Stimulated activated CD4-positive, alpha-beta T cell treated with anti-CD3 and anti-CD28 coated beads, Interleukin-2, amount 100 ng/mL, for 4 hours (primary cell): ENCODE measurements around the gene TPSD1.
"Not testable (repeated sequence)": the region's sequence is repeated elsewhere in the genome, so short reads cannot be mapped to it uniquely, and the experiment has no call there.

Experiments
- DNase-seq: peaks from one replicate; pipeline ENCODE4 v3.0.0-alpha.2; 2020; ENCODE audit warnings: low read depth

TPSD1 gene

DNA sequence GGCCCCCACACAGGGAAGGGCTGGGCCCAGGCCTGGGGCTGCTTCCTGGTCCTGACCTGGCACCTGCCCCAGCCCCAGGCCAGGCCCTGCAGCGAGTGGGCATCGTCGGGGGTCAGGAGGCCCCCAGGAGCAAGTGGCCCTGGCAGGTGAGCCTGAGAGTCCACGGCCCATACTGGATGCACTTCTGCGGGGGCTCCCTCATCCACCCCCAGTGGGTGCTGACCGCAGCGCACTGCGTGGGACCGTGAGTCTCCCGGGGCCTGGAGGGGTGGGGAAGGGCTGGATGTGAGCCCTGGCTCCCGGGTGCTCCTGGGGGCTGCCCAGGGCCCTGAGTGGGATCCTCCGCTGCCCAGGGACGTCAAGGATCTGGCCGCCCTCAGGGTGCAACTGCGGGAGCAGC lies 14.8 kb upstream of the TPSD1 start:
- DNase-seq, result not testable (repeated sequence)

DNA sequence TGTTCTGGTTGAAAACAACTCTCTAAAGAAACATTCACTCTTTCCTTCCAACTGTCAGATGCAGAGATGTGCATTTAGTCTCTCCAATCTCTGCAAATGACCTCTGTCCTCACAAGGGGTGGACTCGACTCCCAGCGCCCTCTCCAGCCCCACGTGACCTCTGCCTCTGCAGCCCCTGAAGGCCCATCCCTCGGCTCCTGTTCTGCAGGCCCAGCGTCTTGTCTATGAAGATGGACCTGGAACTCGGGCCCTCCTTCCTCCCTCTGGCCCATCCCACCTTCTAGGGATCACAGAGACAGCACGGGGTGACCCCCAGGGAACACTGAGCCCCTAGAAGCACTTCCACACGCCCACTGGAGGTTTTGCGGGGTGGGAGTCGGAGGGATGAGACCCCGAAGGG lies 12.5 kb upstream of the TPSD1 start:
- not testable (repeated sequence) for DNase-seq

DNA sequence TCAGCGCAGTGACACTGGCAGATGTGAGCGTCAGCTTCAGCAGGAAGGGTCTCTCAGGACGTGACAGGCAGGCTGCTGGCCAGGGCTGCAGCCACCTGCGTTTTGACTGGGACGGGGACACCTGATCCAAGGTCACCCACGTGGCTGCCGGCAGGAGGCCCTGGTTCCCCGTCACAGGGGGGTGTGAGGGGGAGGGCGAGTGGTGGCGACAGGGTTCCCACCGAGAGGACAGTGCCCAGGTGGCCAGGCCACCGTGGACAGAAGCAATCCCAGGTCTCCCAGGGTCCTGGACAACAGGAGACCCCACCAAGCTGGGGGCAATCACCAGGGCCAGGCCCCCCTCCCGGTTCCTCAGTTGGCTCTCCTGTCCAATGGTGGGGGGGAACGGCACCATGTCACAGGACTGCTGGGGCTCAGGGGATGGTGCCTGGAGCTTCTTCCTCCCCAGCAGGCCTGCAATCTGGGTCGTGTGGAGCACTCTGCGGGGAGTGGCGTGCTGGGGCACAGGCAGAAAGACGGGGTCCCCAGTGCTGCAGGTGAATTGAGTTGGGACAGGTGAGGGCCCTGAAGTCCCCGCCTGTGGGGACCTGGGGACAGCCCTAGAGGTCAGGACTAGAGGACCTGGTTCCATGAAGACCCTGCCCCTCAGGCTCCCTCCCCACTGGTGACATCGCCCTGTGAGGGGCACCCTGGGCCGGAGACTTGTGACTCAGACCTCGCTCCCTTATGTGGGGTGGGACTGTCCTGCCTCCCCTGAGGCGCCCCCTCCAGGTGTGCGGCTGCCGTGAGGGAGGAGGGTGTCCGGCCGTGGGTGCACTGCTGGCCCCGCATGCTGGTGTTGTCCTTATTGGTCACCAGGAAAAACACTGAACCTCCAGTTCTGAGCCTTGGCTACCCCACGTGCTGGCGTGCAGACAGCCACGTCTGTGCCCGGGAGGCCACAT lies 11.7 kb upstream of the TPSD1 start:
- not testable (repeated sequence) for DNase-seq

DNA sequence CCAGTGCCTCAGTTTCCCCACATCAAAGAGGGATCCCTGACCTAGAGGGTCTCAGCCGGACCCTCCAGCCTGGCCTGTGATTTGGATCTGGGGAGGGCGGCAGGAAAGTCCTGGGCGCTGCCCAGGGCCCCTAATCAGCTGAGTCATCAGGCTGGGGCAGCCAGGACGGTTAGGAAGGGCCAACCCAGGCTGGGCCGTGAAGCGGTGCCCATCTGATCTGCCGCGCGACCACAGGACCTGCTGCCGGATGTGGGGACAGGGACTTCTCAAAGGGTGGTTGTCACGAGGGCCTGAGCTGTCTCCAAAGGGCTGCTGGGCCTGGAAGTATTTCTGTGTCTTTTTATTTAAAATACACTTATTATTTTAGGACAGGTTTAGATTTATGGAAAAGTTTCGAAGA lies 11.0 kb upstream of the TPSD1 start:
- DNase-seq, result no peak

DNA sequence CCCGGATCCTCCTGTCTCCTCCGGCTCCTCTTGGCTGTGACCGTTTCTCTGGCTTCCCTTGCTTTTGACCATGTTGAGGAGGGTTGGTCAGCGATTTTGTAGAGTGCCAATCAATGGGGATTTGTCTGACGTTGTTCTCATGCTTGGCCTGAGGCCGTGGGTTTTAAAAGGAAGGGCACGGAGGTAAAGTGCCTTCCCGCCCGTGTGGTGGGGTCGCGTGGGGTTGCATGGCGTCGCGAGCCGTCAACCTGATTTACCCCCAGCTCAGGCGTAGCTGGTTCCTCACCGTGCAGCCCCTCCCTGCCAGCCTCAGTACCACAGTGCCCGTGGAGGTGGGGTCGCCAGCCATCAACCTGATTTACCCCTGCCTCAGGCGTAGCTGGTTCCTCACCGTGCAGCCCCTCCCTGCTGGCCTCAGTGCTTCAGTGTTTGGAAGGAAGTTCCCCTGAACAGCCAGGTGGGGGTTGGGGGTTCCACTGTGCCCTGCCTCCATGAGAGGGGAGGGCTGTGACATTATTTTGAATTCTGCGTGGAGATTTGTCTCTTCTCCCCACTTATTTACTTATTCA lies 10.3 kb upstream of the TPSD1 start:
- no peak for DNase-seq

DNA sequence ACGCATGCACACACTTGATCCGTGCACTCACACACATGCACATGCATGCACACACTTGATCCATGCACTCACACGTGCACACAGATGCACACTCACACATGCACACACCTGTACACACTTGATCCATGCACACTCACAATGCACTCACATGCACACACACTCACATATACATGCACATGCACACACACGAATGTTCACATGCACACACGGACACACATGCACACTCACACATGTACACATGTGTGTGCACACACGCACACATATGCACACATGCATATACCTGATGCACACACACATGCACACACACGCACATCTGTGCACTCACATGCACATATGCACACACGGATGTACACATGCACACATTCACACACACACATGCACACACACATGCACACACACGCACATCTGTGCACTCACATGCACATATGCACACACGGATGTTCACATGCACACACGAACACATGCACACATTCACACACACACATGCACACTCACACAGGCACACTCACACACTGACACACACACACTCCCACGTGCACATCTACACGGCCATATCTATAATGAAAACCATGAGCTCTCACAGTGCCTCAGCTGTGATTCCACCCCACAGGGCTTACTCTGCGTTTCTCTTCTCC lies 7.8 kb upstream of the TPSD1 start:
- not testable (repeated sequence) for DNase-seq

GRCh38 chr16:1249031-1249755 lies 6.7 kb upstream of the TPSD1 start:
- not testable (repeated sequence) for DNase-seq

DNA sequence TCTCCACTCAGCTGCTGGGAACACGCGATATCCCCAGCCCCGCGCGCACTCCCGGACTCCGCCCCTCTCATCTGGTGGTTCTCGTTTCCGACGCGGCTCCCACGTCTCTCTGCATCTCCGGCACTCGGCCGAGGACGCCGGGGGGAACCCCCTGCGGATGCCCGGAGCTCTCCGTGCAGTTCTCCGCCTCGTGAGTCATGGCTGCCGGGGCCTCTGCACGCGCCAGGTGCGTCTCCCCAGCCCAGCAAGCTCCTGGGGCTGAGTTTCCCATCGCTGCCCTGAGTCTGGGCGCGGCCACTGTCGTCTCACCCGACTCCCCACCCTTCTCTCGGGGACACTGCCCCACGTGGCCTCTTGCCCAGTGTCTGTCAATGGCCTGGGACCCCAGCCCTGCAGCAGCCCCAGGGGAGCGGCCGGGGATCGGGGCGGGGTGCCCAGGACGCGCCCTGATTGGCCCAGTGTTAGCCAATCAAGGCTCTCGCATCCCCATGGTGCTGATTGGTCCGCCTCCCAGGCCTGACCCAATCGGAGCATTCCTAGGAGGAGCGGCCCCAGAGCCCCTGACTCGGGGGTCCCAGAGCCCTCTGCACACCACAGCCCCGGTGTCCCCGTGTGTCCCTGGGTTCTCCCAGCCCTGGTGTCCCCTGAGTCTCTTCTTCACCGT lies 2.0 kb upstream of the TPSD1 start:
- DNase-seq, result not testable (repeated sequence)

- not testable (repeated sequence) for DNase-seq
Observed at GRCh38 chr16:1254821-1255220, 1.0 kb upstream of the TPSD1 start.

DNA sequence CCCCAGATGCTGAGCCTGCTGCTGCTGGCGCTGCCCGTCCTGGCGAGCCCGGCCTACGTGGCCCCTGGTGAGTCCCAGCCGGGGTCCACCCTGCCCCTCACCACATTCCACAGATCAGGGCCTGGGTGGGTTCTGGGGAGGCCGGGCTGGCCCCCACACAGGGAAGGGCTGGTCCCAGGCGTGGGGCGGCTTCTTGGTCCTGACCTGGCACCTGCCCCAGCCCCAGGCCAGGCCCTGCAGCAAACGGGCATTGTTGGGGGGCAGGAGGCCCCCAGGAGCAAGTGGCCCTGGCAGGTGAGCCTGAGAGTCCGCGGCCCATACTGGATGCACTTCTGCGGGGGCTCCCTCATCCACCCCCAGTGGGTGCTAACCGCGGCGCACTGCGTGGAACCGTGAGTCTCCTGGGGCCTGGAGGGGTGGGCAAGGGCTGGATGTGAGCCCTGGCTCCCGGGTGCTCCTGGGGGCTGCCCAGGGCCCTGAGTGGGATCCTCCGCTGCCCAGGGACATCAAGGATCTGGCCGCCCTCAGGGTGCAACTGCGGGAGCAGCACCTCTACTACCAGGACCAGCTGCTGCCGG lies 516 bp downstream of the TPSD1 start:
- not testable (repeated sequence) for DNase-seq

- DNase-seq, result no peak
Observed at GRCh38 chr16:1256874-1257322, 1.0 kb downstream of the TPSD1 start.

DNA sequence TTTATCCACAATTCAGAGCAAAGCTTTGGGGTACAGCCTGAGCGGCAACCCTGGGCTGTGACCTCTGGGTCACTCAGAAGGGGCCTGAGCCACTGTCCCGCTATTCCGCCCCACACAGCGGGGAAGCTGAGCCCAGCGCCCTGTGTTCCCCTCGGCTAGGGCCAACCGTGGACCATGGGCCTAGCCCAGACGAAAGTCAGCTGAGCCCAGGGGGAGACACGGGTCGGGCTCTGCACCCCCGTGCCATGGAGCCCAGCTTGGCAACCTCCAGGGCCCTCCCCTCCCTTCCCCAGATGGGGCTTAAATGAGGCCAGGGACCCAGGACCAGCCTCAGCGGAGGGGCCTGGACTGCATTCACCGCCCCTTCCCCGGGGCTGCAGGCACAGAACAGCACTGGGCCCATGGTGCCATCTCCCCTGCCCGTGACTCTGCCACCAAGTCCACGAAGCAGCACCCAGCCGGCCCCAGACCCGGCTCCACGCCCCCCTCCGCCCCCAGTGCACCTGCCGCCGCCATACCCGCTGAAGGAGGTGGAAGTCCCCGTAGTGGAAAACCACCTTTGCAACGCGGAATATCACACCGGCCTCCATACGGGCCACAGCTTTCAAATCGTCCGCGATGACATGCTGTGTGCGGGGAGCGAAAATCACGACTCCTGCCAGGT lies 1.8 kb downstream of the TPSD1 start:
- DNase-seq, result no peak

DNA sequence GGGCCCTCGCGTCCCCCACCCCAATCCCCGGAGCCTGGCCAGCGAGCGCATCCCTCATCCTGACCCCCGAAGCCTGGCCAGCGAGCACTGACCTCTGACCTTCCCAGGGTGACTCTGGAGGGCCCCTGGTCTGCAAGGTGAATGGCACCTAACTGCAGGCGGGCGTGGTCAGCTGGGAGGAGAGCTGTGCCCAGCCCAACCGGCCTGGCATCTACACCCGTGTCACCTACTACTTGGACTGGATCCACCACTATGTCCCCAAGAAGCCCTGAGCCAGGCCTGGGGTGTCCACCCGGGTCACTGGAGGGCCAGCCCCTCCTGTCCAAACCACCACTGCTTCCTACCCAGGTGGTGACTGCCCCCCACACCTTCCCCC lies 2.3 kb downstream of the TPSD1 start:
- no peak for DNase-seq

- DNase-seq, result no peak
Observed at GRCh38 chr16:1258906-1259759, 3.3 kb downstream of the TPSD1 start.

DNA sequence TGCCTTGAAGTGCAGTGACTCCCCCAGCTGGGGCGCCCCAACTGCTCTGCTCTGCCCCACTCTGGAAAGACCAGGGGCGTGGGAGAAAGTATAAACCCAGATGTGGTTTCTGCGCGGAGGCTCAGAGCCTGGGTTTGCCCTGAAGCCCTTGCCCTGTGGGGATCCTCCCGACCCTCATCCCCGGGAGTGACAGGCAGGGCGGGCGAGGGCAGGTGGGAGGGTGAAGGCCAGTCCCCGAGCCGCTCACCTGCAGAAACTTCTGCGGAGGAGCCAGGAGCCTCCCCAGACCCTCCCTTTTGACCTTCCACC lies 3.8 kb downstream of the TPSD1 start:
- DNase-seq, result no peak

DNA sequence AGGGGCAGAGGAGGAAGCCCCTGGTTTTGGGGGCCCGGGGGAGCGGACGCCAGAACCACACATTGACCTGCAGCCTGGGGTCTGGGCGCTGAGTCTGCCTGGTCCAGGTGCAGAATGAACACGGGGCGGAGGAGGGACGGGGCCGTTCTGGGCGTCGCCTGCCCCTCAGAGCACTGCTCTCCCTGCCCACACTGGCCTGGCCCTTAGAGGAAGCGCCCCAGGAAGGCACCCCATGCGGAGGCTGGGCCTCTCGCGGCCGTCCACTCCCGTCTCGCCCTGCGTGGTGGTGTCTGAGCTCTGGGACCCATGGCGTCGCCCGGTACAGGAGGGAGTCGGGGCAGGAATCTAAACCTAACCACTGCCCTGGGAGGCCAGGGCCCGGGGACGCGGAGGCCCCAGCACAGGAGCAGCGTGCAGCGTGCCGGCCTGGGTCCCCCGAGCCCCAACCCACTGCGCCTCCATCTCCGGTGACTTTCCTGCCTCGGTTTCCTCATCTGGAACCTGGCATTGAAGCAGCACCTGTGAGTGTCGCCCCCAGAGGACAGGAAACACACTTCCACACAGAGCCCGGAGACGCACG lies 4.3 kb downstream of the TPSD1 start:
- no peak for DNase-seq

DNA sequence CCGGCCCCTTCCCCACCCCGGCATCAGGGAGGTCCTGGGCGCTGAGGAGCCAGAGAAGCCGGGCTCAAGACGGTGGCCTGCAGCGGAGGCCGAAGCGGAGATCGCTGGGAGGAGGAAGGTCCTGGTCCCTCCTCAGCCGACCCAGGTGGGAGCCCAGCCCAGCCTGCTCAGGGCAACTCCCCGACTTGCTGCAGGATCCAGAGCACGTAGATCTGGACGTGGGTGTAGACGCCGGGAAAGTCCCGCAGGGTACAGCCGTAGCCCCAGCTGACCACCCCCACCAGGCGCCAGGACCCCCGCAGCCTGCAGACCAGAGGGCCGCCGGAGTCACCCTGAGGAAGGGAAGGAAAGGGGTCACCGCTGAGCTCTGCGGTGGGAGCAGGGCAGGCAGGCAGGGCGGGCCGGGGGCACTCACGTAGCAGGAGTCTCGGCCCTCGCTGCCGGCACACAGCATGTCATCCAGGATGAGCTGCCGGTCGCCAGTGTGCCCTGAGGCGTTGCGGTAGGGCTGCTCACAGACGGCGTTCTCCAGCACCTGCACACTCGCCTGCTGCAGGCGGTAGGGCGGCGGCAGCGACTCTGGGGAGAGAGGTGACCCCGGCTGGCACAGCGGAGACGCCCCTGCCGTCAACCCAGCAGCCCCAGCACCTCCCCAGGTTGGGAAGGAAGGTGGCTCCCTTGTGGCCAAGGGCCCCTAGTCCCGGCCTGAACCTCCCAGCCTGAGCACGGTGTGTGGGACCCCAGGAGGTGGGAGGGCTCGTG lies 5.4 kb downstream of the TPSD1 start:
- DNase-seq, result no peak

DNA sequence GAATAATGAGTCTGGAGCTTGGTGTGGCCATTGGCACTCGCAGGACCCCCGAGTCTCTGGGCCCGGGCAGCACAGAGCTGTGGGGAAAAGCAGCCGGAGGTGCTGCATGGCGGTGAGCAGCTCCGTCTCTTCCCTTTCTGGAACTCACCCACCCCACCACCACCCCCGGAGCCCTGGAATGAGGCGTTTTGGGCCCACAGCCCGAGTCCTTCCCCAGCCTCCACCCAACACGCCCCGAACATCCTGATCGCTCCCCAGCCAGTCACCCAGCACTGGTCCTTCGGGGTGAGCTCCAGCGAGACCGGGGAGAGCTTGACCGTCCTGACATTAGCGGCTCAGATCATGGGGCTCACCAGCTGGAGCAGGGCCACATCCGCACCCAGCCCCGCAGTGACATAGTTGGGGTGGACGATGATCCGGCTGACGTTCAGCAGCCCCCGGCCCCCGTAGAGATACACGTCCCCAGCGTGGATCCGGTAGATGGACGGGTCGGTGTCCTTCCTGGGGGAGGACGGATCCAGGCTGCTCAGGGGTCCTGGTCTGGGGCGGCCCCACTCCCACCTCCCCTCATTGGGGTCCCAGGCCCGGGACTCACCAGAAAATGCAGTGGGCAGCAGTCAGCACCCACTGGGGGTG lies 6.5 kb downstream of the TPSD1 start:
- no peak for DNase-seq

GRCh38 chr16:1262846-1263221 lies 7.0 kb downstream of the TPSD1 start:
- DNase-seq, result no peak
